CD14-positive monocyte (primary cell): ENCODE data around the gene PLBD2. TPM values are rescaled to one million over a fixed set of nuclear protein-coding genes. Genes with fewer than 3 reads are reported as not detected.

Experiments
- DNase-seq, 3 donors: peaks; one replicate each; pipeline ENCODE4 v3.0.0-alpha.2; 2011 to 2022
- H2AFZ ChIP-seq: 2 replicates; pipeline ENCODE4 v1.6.0; 2012; ENCODE audit warnings: mild to moderate bottlenecking, low read depth, low read length, inconsistent platforms; ENCODE audit not compliant: insufficient read depth, poor library complexity, severe bottlenecking
- H3K27ac ChIP-seq, 2 donors: 1 replicate in 1 of 2; 2 replicates in 1 of 2; pipeline ENCODE4 v1.5.1; 2012 to 2013; ENCODE audit warnings: low read length in 2 of 2, control low read depth in 1 of 2, inconsistent platforms in 1 of 2, low read depth in 1 of 2, mild to moderate bottlenecking in 1 of 2
- H3K27me3 ChIP-seq, 2 donors: one replicate each; pipeline versions ENCODE4 v1.6.0 to v1.6.1; 2011 to 2013; ENCODE audit warnings: low read length in 2 of 2; ENCODE audit not compliant: control insufficient read depth in 2 of 2, insufficient read depth in 2 of 2
- H3K36me3 ChIP-seq, 2 donors: replicated peaks in 1 of 2; 1 replicate in 1 of 2; 2 replicates in 1 of 2; pipeline versions ENCODE4 v1.5.1 to v1.6.1; 2012 to 2013; ENCODE audit warnings: low read length in 2 of 2, control low read depth in 1 of 2, inconsistent platforms in 1 of 2, mild to moderate bottlenecking in 1 of 2; ENCODE audit not compliant: insufficient read depth in 2 of 2, control insufficient read depth in 1 of 2
- H3K4me1 ChIP-seq, 2 donors: 1 replicate in 1 of 2; 2 replicates in 1 of 2; pipeline versions ENCODE4 v1.5.1 to v1.6.1; 2012 to 2013; ENCODE audit warnings: low read length in 2 of 2, control low read depth in 1 of 2, inconsistent platforms in 1 of 2, mild to moderate bottlenecking in 1 of 2, moderate library complexity in 1 of 2; ENCODE audit not compliant: insufficient read depth in 2 of 2, control insufficient read depth in 1 of 2
- H3K4me2 ChIP-seq: replicated peaks from 2 replicates; pipeline ENCODE3; 2012; ENCODE audit warnings: low read length, moderate library complexity, mild to moderate bottlenecking; ENCODE audit not compliant: poor library complexity, severe bottlenecking; ENCODE audit errors: extremely low read depth
- H3K4me3 ChIP-seq, 3 experiments: fragments of 200-600 bp in 1 of 3; sonication (generic) in 1 of 3; replicated peaks in 1 of 3; 1 replicate in 2 of 3; 2 replicates in 1 of 3; pipeline ENCODE4 v1.5.1; 2011 to 2013; ENCODE audit warnings: low read length in 3 of 3, mild to moderate bottlenecking in 3 of 3, control low read depth in 2 of 3, low read depth in 2 of 3, inconsistent platforms in 1 of 3, moderate library complexity in 1 of 3
- H3K79me2 ChIP-seq: 2 replicates; pipeline ENCODE4 v1.6.0; 2012; ENCODE audit warnings: mild to moderate bottlenecking, control low read depth, inconsistent platforms, low read length, moderate library complexity; ENCODE audit not compliant: insufficient read depth
- H3K9ac ChIP-seq: 2 replicates; pipeline ENCODE4 v1.6.0; 2017; ENCODE audit warnings: low read length, mild to moderate bottlenecking; ENCODE audit not compliant: insufficient read depth, poor library complexity, severe bottlenecking
- H3K9me3 ChIP-seq, 2 donors: replicated peaks in 1 of 2; 1 replicate in 1 of 2; 2 replicates in 1 of 2; pipeline versions ENCODE4 v1.5.1 to v1.6.1; 2012 to 2013; ENCODE audit warnings: low read length in 2 of 2, control low read depth in 1 of 2; ENCODE audit not compliant: control insufficient read depth in 1 of 2, insufficient read depth in 1 of 2
- H4K20me1 ChIP-seq: 2 replicates; pipeline ENCODE4 v1.6.0; 2012; ENCODE audit warnings: mild to moderate bottlenecking, low read length, control low read depth, moderate library complexity; ENCODE audit not compliant: insufficient read depth
- H3K27ac Mint-ChIP-seq, 7 donors: one replicate each; pipeline ENCODE4 v1.8.0; 2020; ENCODE audit warnings: mild to moderate bottlenecking in 7 of 7, mixed read lengths in 7 of 7, moderate library complexity in 6 of 7, inconsistent platforms in 2 of 7
- H3K27me3 Mint-ChIP-seq, 3 donors: one replicate each; pipeline ENCODE4 v1.8.0; 2021 to 2022; ENCODE audit warnings: low read depth in 3 of 3, mild to moderate bottlenecking in 3 of 3, mixed read lengths in 3 of 3, moderate library complexity in 3 of 3, inconsistent platforms in 1 of 3
- H3K36me3 Mint-ChIP-seq, 2 donors: one replicate each; pipeline ENCODE4 v1.8.0; 2020; ENCODE audit warnings: mixed read lengths in 2 of 2, inconsistent platforms in 1 of 2, mild to moderate bottlenecking in 1 of 2
- H3K4me1 Mint-ChIP-seq: one replicate; pipeline ENCODE4 v1.8.0; 2020; ENCODE audit warnings: mild to moderate bottlenecking, mixed read lengths
- H3K4me3 Mint-ChIP-seq, 2 donors: one replicate each; pipeline ENCODE4 v1.8.0; 2020; ENCODE audit warnings: mild to moderate bottlenecking in 2 of 2, mixed read lengths in 2 of 2, moderate library complexity in 1 of 2
- H3K9me3 Mint-ChIP-seq, 7 donors: one replicate each; pipeline ENCODE4 v1.8.0; 2020 to 2022; ENCODE audit warnings: mixed read lengths in 7 of 7, mild to moderate bottlenecking in 6 of 7, moderate library complexity in 6 of 7, inconsistent platforms in 2 of 7
- CTCF ChIP-seq: fragments of 200-600 bp; IDR thresholded peaks from one replicate; pipeline ENCODE4 v1.8.0; 2022; ENCODE audit warnings: antibody characterized with exemption, mild to moderate bottlenecking
- WGBS: methylation state at CpG from one replicate; pipeline ENCODE4 v1.1.5; 2013; ENCODE audit warnings: missing lambda C conversion rate; ENCODE audit not compliant: insufficient coverage; 5-methylcytosine and 5-hydroxymethylcytosine counted together
- intact Hi-C, 2 donors: fragments of 100-400 bp; cut with micrococcal nuclease; formaldehyde crosslinking; loops; one replicate each; pipeline versions ENCODE4 v1.15.0 to v1.15.1; 2023
- polyA plus RNA-seq, 3 donors: library from polyadenylated mRNA; depleted of rRNA in 1 of 3; unstranded in 2 of 3; stranded (reverse) in 1 of 3; fragments of 300-500 nt in 2 of 3; fragments of >200 nt in 1 of 3; fragmentation: Illumina TruSeq in 2 of 3; gene quantifications; 1 replicate in 2 of 3; 2 replicates in 1 of 3; pipeline ENCODE4 v1.2.3, GENCODE V29; 2012 to 2021

PLBD2 gene
- polyA plus RNA-seq, 3 donors, result 8.5 to 12.4 (median 8.8) TPM

GRCh38 chr12:113329022-113329790 is 29.2 kb upstream of the PLBD2 start:
- H3K9me3 Mint-ChIP-seq, result peaks cover 0 to 3% (median 0%) of the 10 kb centered on the region in 7 donors
- 93% methylated on average over 4 of the region's 9 CpGs for WGBS

More at GRCh38 chr12:113329022-113329790, 29.2 kb upstream of the PLBD2 start:
- peaks cover 15 to 35% of the 10 kb centered on the region in 2 donors for H3K4me1 ChIP-seq
- H4K20me1 ChIP-seq, result peaks cover 72% of the 10 kb centered on the region
- no peak overlapping the region for H2AFZ ChIP-seq
- H3K27me3 ChIP-seq, result no peaks in the 10 kb centered on the region
- no peak for TF ChIP-seq CTCF
- H3K9ac ChIP-seq, result no peak overlapping the region
- intact Hi-C loops, result no loop called here
- H3K4me3 ChIP-seq, result no peak overlapping the region
- no peak overlapping the region for H3K4me2 ChIP-seq
- H3K36me3 Mint-ChIP-seq, result peaks cover 60 to 78% of the 10 kb centered on the region in 2 donors
- no peak for DNase-seq
- peaks cover 38% of the 10 kb centered on the region for H3K4me1 Mint-ChIP-seq
- no peak overlapping the region for H3K4me3 Mint-ChIP-seq
- peaks cover 66% of the 10 kb centered on the region for H3K79me2 ChIP-seq
- H3K9me3 ChIP-seq, result no peaks in the 10 kb centered on the region
- no peaks in the 10 kb centered on the region for H3K27me3 Mint-ChIP-seq
- peaks cover 31 to 75% of the 10 kb centered on the region in 2 donors for H3K36me3 ChIP-seq
- peak overlapping the region in 1 of 2 donors; percentile 48 for H3K27ac ChIP-seq
- H3K27ac Mint-ChIP-seq, result peak overlapping the region in 4 of 7 donors; percentile 33 to 74 (median 64)
